NK-92 treated with Interleukin-12 subunit alpha and Interleukin-12 subunit beta, amount 100 ng/mL, for 24 hours (cell line): ENCODE results near the gene SCNN1B.
"Not testable (repeated sequence)": the region's sequence is repeated elsewhere in the genome, so short reads cannot be mapped to it uniquely, and the experiment has no call there.

Experiments
- DNase-seq: peaks from one replicate; lab custom pipeline; 2025; lab: John Stamatoyannopoulos, UW

Gene SCNN1B

GRCh38 chr16:23302045-23302956 lies at the start of gene SCNN1B:
SCNN1B (plus strand) TSS chr16:23302302; CDS start chr16:23348600, 46,298 bp downstream.
- DNase-seq, result no peak

- DNase-seq, result no peak
Measured at GRCh38 chr16:23252310-23252709, 49.8 kb upstream of the SCNN1B start.

GRCh38 chr16:23253650-23254049 lies 48.5 kb upstream of the SCNN1B start:
- not testable (repeated sequence) for DNase-seq

GRCh38 chr16:23254338-23254737 lies 47.8 kb upstream of the SCNN1B start:
- no peak for DNase-seq

GRCh38 chr16:23255000-23255399 lies 47.1 kb upstream of the SCNN1B start:
- DNase-seq, result no peak

GRCh38 chr16:23256440-23256839 lies 45.7 kb upstream of the SCNN1B start:
- DNase-seq, result no peak

GRCh38 chr16:23257682-23258081 lies 44.4 kb upstream of the SCNN1B start:
- no peak for DNase-seq

GRCh38 chr16:23258919-23259237 lies 43.2 kb upstream of the SCNN1B start:
- no peak for DNase-seq

- no peak for DNase-seq
Measured at GRCh38 chr16:23267647-23268046, 34.5 kb upstream of the SCNN1B start.

- DNase-seq, result no peak
Measured at GRCh38 chr16:23268561-23268960, 33.5 kb upstream of the SCNN1B start.

GRCh38 chr16:23269248-23269953 lies 32.7 kb upstream of the SCNN1B start:
- no peak for DNase-seq

- DNase-seq, result no peak
Measured at GRCh38 chr16:23270654-23271053, 31.4 kb upstream of the SCNN1B start.

- no peak for DNase-seq
Measured at GRCh38 chr16:23274968-23275367, 27.1 kb upstream of the SCNN1B start.

- DNase-seq, result no peak
Measured at GRCh38 chr16:23276821-23277220, 25.3 kb upstream of the SCNN1B start.

GRCh38 chr16:23278031-23278430 lies 24.1 kb upstream of the SCNN1B start:
- DNase-seq, result no peak

GRCh38 chr16:23279721-23280153 lies 22.4 kb upstream of the SCNN1B start:
- DNase-seq, result no peak

GRCh38 chr16:23280483-23280967 lies 21.6 kb upstream of the SCNN1B start:
- DNase-seq, result no peak

GRCh38 chr16:23282568-23282967 lies 19.5 kb upstream of the SCNN1B start:
- no peak for DNase-seq

- DNase-seq, result no peak
Measured at GRCh38 chr16:23283571-23283970, 18.5 kb upstream of the SCNN1B start.

- DNase-seq, result no peak
Measured at GRCh38 chr16:23284584-23284983, 17.5 kb upstream of the SCNN1B start.

- no peak for DNase-seq
Measured at GRCh38 chr16:23286131-23286532, 16.0 kb upstream of the SCNN1B start.

- peak; percentile 36 for DNase-seq
Measured at GRCh38 chr16:23288209-23288608, 13.9 kb upstream of the SCNN1B start.
